ENCODE results near the gene ADD1.

Gene ADD1

DNA sequence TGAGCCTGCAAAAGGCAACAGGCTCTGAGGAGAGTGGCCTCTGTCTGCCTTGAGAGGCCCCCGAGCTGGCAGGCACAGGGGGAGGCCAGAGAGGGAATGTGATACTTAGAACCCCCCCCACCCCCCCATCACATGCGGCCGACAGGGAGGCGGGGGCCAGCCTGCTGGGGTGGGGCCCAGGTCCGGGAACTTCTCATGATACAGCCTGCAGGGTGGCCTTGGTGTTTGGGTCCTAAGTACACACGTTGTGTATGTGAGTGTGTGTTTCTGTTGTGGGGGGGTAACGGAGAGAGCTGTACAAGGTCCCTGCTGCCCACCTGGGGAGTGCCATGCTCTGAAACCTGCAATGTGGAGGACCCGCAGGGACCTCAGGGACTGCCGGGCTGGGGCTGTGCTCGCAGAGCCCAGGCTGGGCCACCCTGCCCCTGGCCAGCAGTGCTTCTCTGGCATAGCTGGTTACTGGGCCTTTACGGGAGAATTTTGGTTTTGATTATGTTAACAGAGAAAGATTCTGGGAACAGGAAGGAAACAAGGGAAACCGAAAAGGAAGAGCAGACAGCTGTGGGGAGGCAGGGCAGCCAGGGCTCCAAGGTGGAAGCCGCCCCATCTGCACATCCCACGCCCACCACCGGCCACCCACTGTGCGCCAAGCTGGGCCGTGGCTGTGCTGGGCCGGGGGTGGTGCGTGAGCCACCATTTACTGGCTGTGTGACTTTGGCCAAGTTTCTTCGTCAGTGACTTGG, 30.9 kb upstream of the ADD1 start:
- TF ChIP-seq, protein P1, sequence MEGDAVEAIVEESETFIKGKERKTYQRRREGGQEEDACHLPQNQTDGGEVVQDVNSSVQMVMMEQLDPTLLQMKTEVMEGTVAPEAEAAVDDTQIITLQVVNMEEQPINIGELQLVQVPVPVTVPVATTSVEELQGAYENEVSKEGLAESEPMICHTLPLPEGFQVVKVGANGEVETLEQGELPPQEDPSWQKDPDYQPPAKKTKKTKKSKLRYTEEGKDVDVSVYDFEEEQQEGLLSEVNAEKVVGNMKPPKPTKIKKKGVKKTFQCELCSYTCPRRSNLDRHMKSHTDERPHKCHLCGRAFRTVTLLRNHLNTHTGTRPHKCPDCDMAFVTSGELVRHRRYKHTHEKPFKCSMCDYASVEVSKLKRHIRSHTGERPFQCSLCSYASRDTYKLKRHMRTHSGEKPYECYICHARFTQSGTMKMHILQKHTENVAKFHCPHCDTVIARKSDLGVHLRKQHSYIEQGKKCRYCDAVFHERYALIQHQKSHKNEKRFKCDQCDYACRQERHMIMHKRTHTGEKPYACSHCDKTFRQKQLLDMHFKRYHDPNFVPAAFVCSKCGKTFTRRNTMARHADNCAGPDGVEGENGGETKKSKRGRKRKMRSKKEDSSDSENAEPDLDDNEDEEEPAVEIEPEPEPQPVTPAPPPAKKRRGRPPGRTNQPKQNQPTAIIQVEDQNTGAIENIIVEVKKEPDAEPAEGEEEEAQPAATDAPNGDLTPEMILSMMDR (IDR thresholded peaks at IDR 0.05; ENCODE audit: low read depth, low read length, missing control alignments) = no peak
- H3K4me3 ChIP-seq (ENCODE audit: low read depth, low read length) = peak overlapping the region; percentile 82
- DNase-seq (ENCODE audit: low read depth) = no peak

DNA sequence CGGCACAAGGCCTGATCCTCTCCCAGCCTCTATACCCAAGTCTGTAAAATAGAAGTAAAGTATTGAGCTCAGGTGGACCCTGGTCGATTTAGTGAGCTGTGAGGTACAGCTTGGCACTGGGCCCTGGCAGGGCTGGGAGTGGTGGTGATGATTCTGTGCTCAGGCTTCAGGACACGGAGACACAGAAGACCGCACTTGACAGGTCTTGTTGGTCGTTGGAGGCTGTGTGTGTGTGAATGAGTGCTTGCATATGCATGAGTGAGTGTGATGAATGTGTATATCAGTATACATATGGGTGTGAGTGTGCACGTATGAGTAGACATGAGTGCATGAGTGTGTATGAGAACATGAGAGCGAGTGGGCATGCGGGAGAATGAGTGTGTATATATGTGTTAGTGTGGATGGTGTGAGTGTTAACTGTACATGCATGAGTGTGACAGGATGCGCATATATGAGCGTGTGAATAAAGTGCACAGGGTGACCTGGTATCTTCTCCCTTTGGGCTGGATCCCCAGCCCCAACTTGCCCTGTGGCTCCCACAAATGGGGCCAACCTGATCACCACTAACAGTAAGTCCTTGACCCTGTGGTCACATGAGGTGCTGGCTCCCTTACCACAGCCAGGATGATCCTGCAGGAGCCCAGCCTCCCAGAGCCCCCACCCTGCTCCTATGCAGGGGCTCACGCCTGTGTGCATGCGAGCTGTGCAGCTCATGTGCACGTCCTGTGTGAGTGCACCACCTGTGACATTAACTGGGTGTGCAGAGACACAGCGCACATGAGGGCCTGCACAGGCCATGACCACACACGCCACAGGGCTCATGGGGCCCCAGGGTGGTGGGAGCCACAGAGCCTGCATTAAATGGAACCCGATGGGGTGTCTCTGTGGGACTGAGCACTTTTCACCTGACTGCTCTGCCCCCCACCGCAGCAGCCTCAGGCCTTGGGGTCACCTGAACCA, 29.9 kb upstream of the ADD1 start:
- TF ChIP-seq, protein P1 (IDR thresholded peaks at IDR 0.05; ENCODE audit: low read depth, low read length, missing control alignments) = no peak
- no peak for DNase-seq (ENCODE audit: low read depth)
- H3K4me3 ChIP-seq (ENCODE audit: low read depth, low read length) = peak overlapping the region; percentile 82

GRCh38 chr4:2814627-2815270, 28.9 kb upstream of the ADD1 start:
- DNase-seq (ENCODE audit: low read depth) = no peak
- no peak overlapping the region for H3K4me3 ChIP-seq (ENCODE audit: low read depth, low read length)
- TF ChIP-seq, protein P1 (IDR thresholded peaks at IDR 0.05; ENCODE audit: low read depth, low read length, missing control alignments) = no peak

- TF ChIP-seq, protein P1 (IDR thresholded peaks at IDR 0.05; ENCODE audit: low read depth, low read length, missing control alignments) = no peak
- H3K4me3 ChIP-seq (ENCODE audit: low read depth, low read length) = no peak overlapping the region
- no peak for DNase-seq (ENCODE audit: low read depth)
Observed at GRCh38 chr4:2816401-2816954, 27.2 kb upstream of the ADD1 start.

- TF ChIP-seq, protein P1 (IDR thresholded peaks at IDR 0.05; ENCODE audit: low read depth, low read length, missing control alignments) = no peak
- no peak overlapping the region; the same call in 1 of the 2 replicates for H3K4me3 ChIP-seq (ENCODE audit: low read depth, low read length)
Observed at GRCh38 chr4:2817137-2817536, 26.5 kb upstream of the ADD1 start.

DNA sequence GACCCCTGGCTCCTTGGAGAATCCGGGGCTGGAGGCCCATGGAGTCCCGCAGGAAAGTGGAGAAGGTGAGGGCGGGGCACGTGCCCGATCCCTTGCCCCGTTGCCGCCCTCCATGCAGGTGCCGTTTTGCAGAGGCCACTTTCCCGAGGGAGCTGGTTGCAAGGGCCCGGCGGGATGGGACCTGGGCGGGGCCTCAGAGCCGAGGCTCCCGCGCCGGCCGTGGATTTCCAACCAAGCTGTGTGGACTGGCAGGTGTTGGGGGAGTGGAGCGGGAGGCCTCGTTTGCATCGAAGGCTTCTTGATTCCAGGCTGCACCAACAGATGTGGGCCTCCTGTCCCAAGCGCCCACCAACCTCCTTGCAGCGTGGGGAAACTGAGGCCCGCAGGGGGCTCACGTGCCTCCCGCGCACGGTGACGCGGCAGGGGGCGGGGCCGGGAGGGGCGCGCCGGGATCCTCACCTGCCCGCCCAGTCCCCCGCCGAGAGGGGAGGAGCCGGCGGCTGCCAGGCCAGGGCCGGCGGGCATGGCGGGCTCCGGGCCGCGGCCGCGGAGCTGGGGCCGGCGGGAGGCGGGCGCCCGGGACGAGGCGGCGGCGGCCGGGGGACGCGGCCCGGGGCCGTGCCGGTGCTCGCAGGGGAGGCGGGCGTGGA, 25.8 kb upstream of the ADD1 start:
- peak overlapping the region; percentile 57 for H3K4me3 ChIP-seq (ENCODE audit: low read depth, low read length)
- TF ChIP-seq, protein P1 (IDR thresholded peaks at IDR 0.05; ENCODE audit: low read depth, low read length, missing control alignments) = no peak

More at GRCh38 chr4:2817137-2817536, 26.5 kb upstream of the ADD1 start:
- DNase-seq (ENCODE audit: low read depth) = no peak

More for the DNA sequence above, 25.8 kb upstream of the ADD1 start:
- DNase-seq (ENCODE audit: low read depth) = no peak

All from GM12864 (cell line).